ENCODE measurements around the gene HMGN1. TPM values are rescaled to one million over a fixed set of nuclear protein-coding genes. Genes with fewer than 3 reads are reported as not detected.

HMGN1 gene
- total RNA-seq, 1 experiment from 2014 or later: 516 TPM

DNA sequence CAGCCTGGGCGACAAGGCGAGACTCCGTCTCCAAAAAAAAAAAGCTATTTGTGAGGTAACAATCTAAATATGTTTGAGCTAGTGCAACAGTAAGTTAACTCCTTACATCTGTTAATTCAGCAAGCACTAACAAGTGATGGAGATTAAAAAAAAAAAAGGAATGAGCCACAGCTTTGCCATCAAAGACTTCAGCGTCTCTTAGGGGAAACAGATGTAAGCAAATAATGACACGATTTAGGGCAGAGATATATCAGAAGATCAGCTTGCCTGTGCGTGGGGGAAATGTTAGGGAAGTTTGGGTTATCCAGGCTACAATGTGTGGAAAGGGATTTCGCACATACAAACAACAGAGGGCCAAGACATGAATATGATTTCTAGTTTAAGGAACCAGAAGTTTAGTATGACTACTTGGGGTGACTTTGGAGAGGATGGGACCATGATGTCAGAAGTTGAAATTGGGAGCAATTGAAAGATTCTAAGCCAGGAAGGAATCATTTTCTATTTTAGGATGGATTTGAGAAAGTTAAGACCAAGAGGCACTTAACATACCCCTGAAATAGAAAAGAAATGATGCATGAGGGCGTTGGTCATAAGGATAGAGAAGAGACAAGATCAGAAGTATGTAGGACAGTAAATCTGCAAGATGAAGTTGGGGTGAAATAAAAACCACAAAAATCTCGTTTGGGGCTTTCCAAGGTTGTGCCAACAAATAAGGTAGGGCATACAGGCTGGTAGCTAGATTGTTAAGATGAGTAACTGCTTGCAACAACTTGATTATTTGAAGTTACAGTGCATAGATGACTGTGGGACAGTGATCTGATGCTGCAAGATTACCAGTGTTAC, 33.1 kb downstream of the HMGN1 start:
- no peak overlapping the region for H3K18ac ChIP-seq (ENCODE audit: insufficient read length, low read depth, low read length)
- peaks cover 2% of the 10 kb centered on the region; the same call in 1 of the 2 replicates for H3K79me2 ChIP-seq (ENCODE audit: insufficient read depth, low read length)
- WGBS (ENCODE audit: extremely low coverage, insufficient read length, low lambda C conversion rate): no CpG with 5 or more reads among the region's 9 CpGs
- H3K56ac ChIP-seq (ENCODE audit: insufficient read length, low read depth, low read length): no peak overlapping the region
- no peak overlapping the region for H2BK20ac ChIP-seq (ENCODE audit: low read depth, low read length, poor library complexity, severe bottlenecking)
- Mint-ChIP-seq H3K27me3 (ENCODE audit: low read depth) (no peaks in the 10 kb centered on the region), H3K4me3 (no peak overlapping the region), H3K36me3 (ENCODE audit: insufficient read depth in 1 of 3, low read depth in 3 of 3) (peaks cover 8 to 15% (median 14%) of the 10 kb centered on the region in 3 experiments), H3K4me1 (peaks cover 12 to 15% of the 10 kb centered on the region in 2 experiments), H3K9me3 (peaks cover 0 to 4% of the 10 kb centered on the region in 2 experiments; a peak in 2 of 5 replicates), H3K27ac (no peak overlapping the region)
- no peak overlapping the region for H2BK120ac ChIP-seq (ENCODE audit: low read depth, low read length, poor library complexity, severe bottlenecking)
- TF ChIP-seq, protein P1, sequence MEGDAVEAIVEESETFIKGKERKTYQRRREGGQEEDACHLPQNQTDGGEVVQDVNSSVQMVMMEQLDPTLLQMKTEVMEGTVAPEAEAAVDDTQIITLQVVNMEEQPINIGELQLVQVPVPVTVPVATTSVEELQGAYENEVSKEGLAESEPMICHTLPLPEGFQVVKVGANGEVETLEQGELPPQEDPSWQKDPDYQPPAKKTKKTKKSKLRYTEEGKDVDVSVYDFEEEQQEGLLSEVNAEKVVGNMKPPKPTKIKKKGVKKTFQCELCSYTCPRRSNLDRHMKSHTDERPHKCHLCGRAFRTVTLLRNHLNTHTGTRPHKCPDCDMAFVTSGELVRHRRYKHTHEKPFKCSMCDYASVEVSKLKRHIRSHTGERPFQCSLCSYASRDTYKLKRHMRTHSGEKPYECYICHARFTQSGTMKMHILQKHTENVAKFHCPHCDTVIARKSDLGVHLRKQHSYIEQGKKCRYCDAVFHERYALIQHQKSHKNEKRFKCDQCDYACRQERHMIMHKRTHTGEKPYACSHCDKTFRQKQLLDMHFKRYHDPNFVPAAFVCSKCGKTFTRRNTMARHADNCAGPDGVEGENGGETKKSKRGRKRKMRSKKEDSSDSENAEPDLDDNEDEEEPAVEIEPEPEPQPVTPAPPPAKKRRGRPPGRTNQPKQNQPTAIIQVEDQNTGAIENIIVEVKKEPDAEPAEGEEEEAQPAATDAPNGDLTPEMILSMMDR (conservative IDR thresholded peaks at IDR 0.05): no peak
- H3K23ac ChIP-seq (ENCODE audit: insufficient read length, low read depth, low read length): no peak overlapping the region
- H4K20me1 ChIP-seq (ENCODE audit: control insufficient read depth, insufficient read depth, insufficient read length): no peaks in the 10 kb centered on the region
- no peak overlapping the region for H4K91ac ChIP-seq (ENCODE audit: insufficient read length, low read depth, low read length)
- H3K79me1 ChIP-seq (ENCODE audit: insufficient read depth, low read depth, low read length, poor library complexity, severe bottlenecking): no peaks in the 10 kb centered on the region
- DNase-seq: no peak
- H3K9ac ChIP-seq (ENCODE audit: extremely low read depth, insufficient read length, low read length): no peak overlapping the region
- no peak overlapping the region for H3K27ac ChIP-seq (ENCODE audit: insufficient read length, low read depth, low read length)
- no peak overlapping the region for H2BK5ac ChIP-seq (ENCODE audit: insufficient read length, low read length)
- H3K27me3 ChIP-seq (ENCODE audit: insufficient read depth, low read length): no peaks in the 10 kb centered on the region
- H4K5ac ChIP-seq (ENCODE audit: insufficient read length, low read depth, low read length): no peak overlapping the region
- no peak overlapping the region for H3K4me2 ChIP-seq (ENCODE audit: insufficient read depth, insufficient read length, low read length)
- no peak overlapping the region for H3K14ac ChIP-seq (ENCODE audit: insufficient read depth, low read length)
- no peak overlapping the region for H2BK12ac ChIP-seq (ENCODE audit: insufficient read length, low read depth, low read length)
- H3K4ac ChIP-seq (ENCODE audit: low read depth, low read length): no peak overlapping the region
- no peak overlapping the region for H2BK15ac ChIP-seq (ENCODE audit: low read depth, low read length)
- no peak overlapping the region for H4K8ac ChIP-seq (replicated peaks; ENCODE audit: insufficient read length, low read depth, low read length)
- no peaks in the 10 kb centered on the region for H3K9me3 ChIP-seq (ENCODE audit: control insufficient read depth, low read depth, low read length)
- H2AFZ ChIP-seq (ENCODE audit: low read length): no peak overlapping the region
- no peak overlapping the region for H3T11ph ChIP-seq (ENCODE audit: low read length)
- no peaks in the 10 kb centered on the region for H3K4me1 ChIP-seq (ENCODE audit: insufficient read depth, low read length)
- H2AK5ac ChIP-seq (ENCODE audit: insufficient read length, low read length): no peak overlapping the region
- H3K23me2 ChIP-seq (ENCODE audit: insufficient read length, low read depth, low read length, poor library complexity, severe bottlenecking): peaks cover 8% of the 10 kb centered on the region

Measured in H9 (cell line).